Activated CD8-positive, alpha-beta T cell treated with anti-CD3 and anti-CD28 coated beads for 36 hours (primary cell): Measurements from ENCODE around the gene FAR1. TPM values are rescaled to one million over a fixed set of nuclear protein-coding genes. Genes with fewer than 3 reads are reported as not detected.

Source experiments
- ATAC-seq: fragments of 200-7000 bp; cut with Tn5 transposase; one replicate; pipeline ENCODE4 v1.10.0; 2021; ENCODE audit warnings: mild to moderate bottlenecking, moderate library complexity
- CTCF ChIA-PET: fragments of 350-600 bp; sonication (Branson Sonifier 250); formaldehyde crosslinking; loops from one replicate; lab custom pipeline; 2021; ENCODE audit warnings: antibody characterized with exemption; lab: Charles Lee
- POLR2A ChIA-PET: fragments of 350-600 bp; sonication (Branson Sonifier 250); formaldehyde crosslinking; loops from one replicate; lab custom pipeline; 2021; ENCODE audit warnings: antibody characterized with exemption; lab: Charles Lee
- DNase-seq: peaks from one replicate; pipeline ENCODE4 v3.0.0-alpha.2; 2020
- H3K27ac Mint-ChIP-seq: one replicate; pipeline ENCODE4 v1.8.0; 2021; ENCODE audit warnings: mild to moderate bottlenecking, mixed read lengths
- H3K27me3 Mint-ChIP-seq: one replicate; pipeline ENCODE4 v1.8.0; 2021; ENCODE audit warnings: mixed read lengths
- H3K36me3 Mint-ChIP-seq: one replicate; pipeline ENCODE4 v1.8.0; 2021; ENCODE audit warnings: low read depth, mixed read lengths
- H3K4me1 Mint-ChIP-seq: one replicate; pipeline ENCODE4 v1.8.0; 2021; ENCODE audit warnings: low read depth, mixed read lengths
- H3K4me3 Mint-ChIP-seq: one replicate; pipeline ENCODE4 v1.8.0; 2021; ENCODE audit warnings: mild to moderate bottlenecking, moderate library complexity, mixed read lengths
- H3K9me3 Mint-ChIP-seq: one replicate; pipeline ENCODE4 v1.8.0; 2021; ENCODE audit warnings: mixed read lengths
- CTCF ChIP-seq: fragments of 200-600 bp; IDR thresholded peaks from one replicate; pipeline ENCODE4 v1.8.0; 2022; ENCODE audit warnings: antibody characterized with exemption, mild to moderate bottlenecking
- intact Hi-C: fragments of 100-400 bp; cut with micrococcal nuclease; formaldehyde crosslinking; loops from one replicate; pipeline ENCODE4 v1.10.0; 2022
- total RNA-seq, 2 experiments: library from RNA; stranded (reverse); gene quantifications; one replicate each; pipeline ENCODE4 v1.2.3, GENCODE V29; 2021

FAR1 gene
- total RNA-seq, 2 experiments from 2014 or later, result 44.0 to 44.7 TPM

DNA sequence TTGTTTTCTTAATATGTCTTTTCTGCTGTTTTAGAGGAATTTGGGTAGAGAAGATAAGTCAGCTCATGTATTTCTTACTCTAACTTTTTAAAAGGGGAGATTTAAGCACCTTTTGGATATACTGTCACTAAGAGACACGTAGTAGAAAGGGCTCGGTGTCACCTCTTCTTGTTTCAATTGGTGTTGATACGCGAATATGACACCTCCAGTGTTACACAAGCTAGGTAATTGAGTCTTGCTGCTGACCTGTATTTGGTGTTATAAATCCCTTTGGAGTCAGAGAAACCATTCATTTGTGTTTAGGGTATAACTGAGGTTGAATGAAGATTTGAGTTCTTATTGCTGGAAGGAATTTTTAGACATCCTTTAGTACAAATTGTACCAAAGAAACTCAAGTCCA lies 25.6 kb downstream of the FAR1 start:
- Mint-ChIP-seq H3K9me3 (peaks cover 3% of the 10 kb centered on the region), H3K27me3 (no peaks in the 10 kb centered on the region), H3K27ac (no peak overlapping the region), H3K4me3 (no peak overlapping the region), H3K4me1 (peaks cover 13% of the 10 kb centered on the region), H3K36me3 (peaks cover 42% of the 10 kb centered on the region)
- DNase-seq (no peak), ATAC-seq (no peak)
- TF ChIP-seq CTCF, result no peak
- POLR2A ChIA-PET, result interaction anchor here (1.4 kb wide), 1 partner anchor 12 kb away, joined by 5 read pairs; no protein-coding TSS in a partner anchor
- intact Hi-C loops, result no loop called here
- CTCF ChIA-PET, result interaction anchor here (1.5 kb wide), 1 partner anchor 27 kb away, joined by 6 read pairs; no protein-coding TSS in a partner anchor

GRCh38 chr11:13695886-13696285 lies 27.4 kb downstream of the FAR1 start:
- TF ChIP-seq CTCF, result no peak
- Mint-ChIP-seq H3K27me3 (no peaks in the 10 kb centered on the region), H3K36me3 (peaks cover 31% of the 10 kb centered on the region), H3K4me3 (no peak overlapping the region), H3K27ac (no peak overlapping the region), H3K9me3 (peaks cover 3% of the 10 kb centered on the region), H3K4me1 (peaks cover 6% of the 10 kb centered on the region)
- intact Hi-C loops, result no loop called here
- ATAC-seq, result no peak
- ChIA-PET POLR2A (no interaction called here), CTCF (no interaction called here)
- DNase-seq, result no peak

GRCh38 chr11:13697710-13698109 lies 29.2 kb downstream of the FAR1 start:
- H3K27me3 Mint-ChIP-seq, result no peaks in the 10 kb centered on the region

DNA sequence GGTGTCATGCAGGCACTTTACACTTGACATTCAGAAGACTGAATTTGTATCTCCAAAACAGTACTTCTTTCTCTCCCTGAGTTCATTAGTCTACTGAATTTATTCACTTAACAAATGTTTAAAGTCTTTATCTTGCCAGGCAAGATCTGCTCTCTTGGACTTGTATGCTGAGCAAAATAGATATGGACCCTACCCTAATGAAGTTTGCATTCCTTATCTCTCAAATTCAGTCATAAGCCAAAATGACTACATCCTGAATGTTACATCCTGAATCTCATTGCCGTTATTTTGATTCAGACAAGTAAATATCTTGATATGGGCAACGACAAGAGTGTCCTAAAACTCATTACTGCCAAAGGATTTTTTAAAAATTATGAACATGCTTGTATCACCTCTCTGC lies 29.7 kb downstream of the FAR1 start:
- ATAC-seq (no peak), DNase-seq (no peak)
- H3K36me3 Mint-ChIP-seq, result peaks cover 37% of the 10 kb centered on the region
- H3K27ac Mint-ChIP-seq, result no peak overlapping the region
- POLR2A ChIA-PET, result interaction anchor here (0.7 kb wide), 1 partner anchor 383 kb away, joined by 3 read pairs; no protein-coding TSS in a partner anchor
- intact Hi-C loops, result no loop called here
- CTCF ChIA-PET, result interaction anchor here (1.8 kb wide), 1 partner anchor 211 kb away, joined by 4 read pairs; no protein-coding TSS in a partner anchor
- no peaks in the 10 kb centered on the region for H3K9me3 Mint-ChIP-seq
- no peak for TF ChIP-seq CTCF
- peaks cover 2% of the 10 kb centered on the region for H3K4me1 Mint-ChIP-seq
- H3K4me3 Mint-ChIP-seq, result no peak overlapping the region
- no peaks in the 10 kb centered on the region for H3K27me3 Mint-ChIP-seq

More at GRCh38 chr11:13697710-13698109, 29.2 kb downstream of the FAR1 start:
- CTCF ChIA-PET, result no interaction called here
- Mint-ChIP-seq H3K27ac (no peak overlapping the region), H3K36me3 (peaks cover 33% of the 10 kb centered on the region), H3K4me1 (peaks cover 2% of the 10 kb centered on the region), H3K9me3 (no peaks in the 10 kb centered on the region), H3K4me3 (no peak overlapping the region)
- TF ChIP-seq CTCF, result no peak
- DNase-seq (no peak), ATAC-seq (no peak)
- POLR2A ChIA-PET, result interaction anchor here (0.7 kb wide), 1 partner anchor 383 kb away, joined by 3 read pairs; no protein-coding TSS in a partner anchor
- intact Hi-C loops, result no loop called here

- CTCF ChIA-PET, result interaction anchor here (1.8 kb wide), 1 partner anchor 212 kb away, joined by 4 read pairs; no protein-coding TSS in a partner anchor
- TF ChIP-seq CTCF, result no peak
- H3K36me3 Mint-ChIP-seq, result peaks cover 42% of the 10 kb centered on the region
- H3K4me1 Mint-ChIP-seq, result peaks cover 2% of the 10 kb centered on the region
- no peak overlapping the region for H3K4me3 Mint-ChIP-seq
- ATAC-seq (no peak), DNase-seq (no peak)
- H3K27me3 Mint-ChIP-seq, result no peaks in the 10 kb centered on the region
- POLR2A ChIA-PET, result no interaction called here
- H3K27ac Mint-ChIP-seq, result no peak overlapping the region
- no peaks in the 10 kb centered on the region for H3K9me3 Mint-ChIP-seq
- intact Hi-C loops, result no loop called here
Measured at GRCh38 chr11:13699041-13699440, 30.6 kb downstream of the FAR1 start.
